ENCODE data around the gene ATP11B. TPM values are rescaled to one million over a fixed set of nuclear protein-coding genes. Genes with fewer than 3 reads are reported as not detected.

Gene ATP11B
- total and polyA plus RNA-seq, 3 donors from 2014 or later = 65.8 to 138 (median 114) TPM

- DNase-seq = no peak
- H3K4me3 ChIP-seq = no peak overlapping the region
- 52 to 65% methylated on average over 2 of the region's 2 CpGs for WGBS, 2 donors
- no peaks in the 10 kb centered on the region for H3K9me3 ChIP-seq
- TF ChIP-seq POLR2A (IDR thresholded peaks at IDR 0.05) = no peak
- no peak for TF ChIP-seq CTCF (IDR thresholded peaks at IDR 0.05)
- no peak overlapping the region for H3K27ac ChIP-seq
- no peaks in the 10 kb centered on the region for H3K27me3 ChIP-seq
- H3K36me3 ChIP-seq (ENCODE audit: low read depth, missing control alignments) = no peaks in the 10 kb centered on the region
- intact Hi-C loops (cut with DNase I; ENCODE audit: low total_unique reads) = no loop called here
- H3K4me1 ChIP-seq = no peaks in the 10 kb centered on the region
Observed at GRCh38 chr3:182769673-182770072, 23.6 kb upstream of the ATP11B start.

- TF ChIP-seq POLR2A (IDR thresholded peaks at IDR 0.05) (no peak), CTCF (IDR thresholded peaks at IDR 0.05) (no peak)
- Histone ChIP-seq H3K9me3 (no peaks in the 10 kb centered on the region), H3K4me1 (no peaks in the 10 kb centered on the region), H3K4me3 (no peak overlapping the region), H3K27me3 (no peaks in the 10 kb centered on the region), H3K27ac (no peak overlapping the region), H3K36me3 (ENCODE audit: low read depth, missing control alignments) (no peaks in the 10 kb centered on the region)
- WGBS, 2 donors = 84% methylated on average over 1 of the region's 1 CpG
- intact Hi-C loops (cut with DNase I; ENCODE audit: low total_unique reads) = no loop called here
- DNase-seq = no peak
Observed at GRCh38 chr3:182782149-182782548, 11.2 kb upstream of the ATP11B start.

- DNase-seq = no peak
- no peak for TF ChIP-seq CTCF (IDR thresholded peaks at IDR 0.05)
- TF ChIP-seq POLR2A (IDR thresholded peaks at IDR 0.05) = no peak
- Histone ChIP-seq H3K4me1 (no peaks in the 10 kb centered on the region), H3K36me3 (ENCODE audit: low read depth, missing control alignments) (no peaks in the 10 kb centered on the region), H3K27ac (no peak overlapping the region), H3K9me3 (no peaks in the 10 kb centered on the region), H3K27me3 (no peaks in the 10 kb centered on the region), H3K4me3 (no peak overlapping the region)
- 86 to 95% methylated on average over 1 of the region's 1 CpG for WGBS, 2 donors
- intact Hi-C loops (cut with DNase I; ENCODE audit: low total_unique reads) = no loop called here
Observed at GRCh38 chr3:182783106-182783505, 10.2 kb upstream of the ATP11B start.

GRCh38 chr3:182784542-182784941, 8.8 kb upstream of the ATP11B start:
- Histone ChIP-seq H3K9me3 (no peaks in the 10 kb centered on the region), H3K36me3 (ENCODE audit: low read depth, missing control alignments) (no peaks in the 10 kb centered on the region), H3K4me3 (no peak overlapping the region), H3K27ac (no peak overlapping the region), H3K4me1 (no peaks in the 10 kb centered on the region), H3K27me3 (no peaks in the 10 kb centered on the region)
- WGBS, 2 donors = 14 to 25% methylated on average over 1 of the region's 1 CpG
- no peak for TF ChIP-seq POLR2A (IDR thresholded peaks at IDR 0.05)
- no peak for TF ChIP-seq CTCF (IDR thresholded peaks at IDR 0.05)
- intact Hi-C loops (cut with DNase I; ENCODE audit: low total_unique reads) = no loop called here
- DNase-seq = no peak

- H3K4me3 ChIP-seq = no peak overlapping the region
- TF ChIP-seq CTCF (IDR thresholded peaks at IDR 0.05) (no peak), POLR2A (IDR thresholded peaks at IDR 0.05) (no peak)
- H3K9me3 ChIP-seq = no peaks in the 10 kb centered on the region
- intact Hi-C loops (cut with DNase I; ENCODE audit: low total_unique reads) = no loop called here
- no peak for DNase-seq
- H3K36me3 ChIP-seq (ENCODE audit: low read depth, missing control alignments) = no peaks in the 10 kb centered on the region
- WGBS, 2 donors = 88 to 93% methylated on average over 3 of the region's 3 CpGs
- H3K27me3 ChIP-seq = no peaks in the 10 kb centered on the region
- no peaks in the 10 kb centered on the region for H3K4me1 ChIP-seq
- H3K27ac ChIP-seq = no peak overlapping the region
Observed at GRCh38 chr3:182785142-182785541, 8.2 kb upstream of the ATP11B start.
